SK-N-SH (cell line): ENCODE data around the gene SNX32. TPM values are rescaled to one million over a fixed set of nuclear protein-coding genes. Genes with fewer than 3 reads are reported as not detected.
A peak's percentile ranks its signal among the peaks of the same experiment; 100 is the strongest.

Source experiments
- CTCF ChIA-PET: fragments of 300-600, 350-600 bp; formaldehyde crosslinking; extraction: SDS; loops from one replicate; lab custom pipeline; 2021; lab: Yijun Ruan, JAX
- POLR2A ChIA-PET: fragments of 350-600 bp; sonication (Branson Sonifier 250); formaldehyde crosslinking; extraction: SDS; loops from one replicate; lab custom pipeline; 2020; ENCODE audit warnings: antibody characterized with exemption, inconsistent platforms; lab: Yijun Ruan, JAX
- DNase-seq: peaks from one replicate; pipeline ENCODE4 v3.0.0; 2012
- H2AFZ ChIP-seq: fragments of 200-600 bp; sonication (generic); 2 replicates; pipeline ENCODE4 v1.8.1; 2016; ENCODE audit warnings: antibody characterized with exemption, mild to moderate bottlenecking, low read depth
- H3F3A ChIP-seq: fragments of 200-600 bp; sonication (generic); replicated peaks from 2 replicates; pipeline ENCODE3; 2016; ENCODE audit warnings: antibody characterized with exemption, mild to moderate bottlenecking; ENCODE audit not compliant: insufficient read depth
- H3K27ac ChIP-seq, 2 experiments: fragments of 200-500 bp in 1 of 2; fragments of 200-600 bp in 1 of 2; sonication (Bioruptor generic) in 1 of 2; sonication (generic), shearing (Covaris generic) in 1 of 2; 2 replicates each; pipeline versions ENCODE4 v1.5.1 to v1.6.1; 2014 to 2016; ENCODE audit warnings: low read depth in 2 of 2, inconsistent platforms in 1 of 2, low read length in 1 of 2, mild to moderate bottlenecking in 1 of 2, mixed read lengths in 1 of 2
- H3K27me3 ChIP-seq: fragments of 200-600 bp; sonication (generic), shearing (Covaris generic); 2 replicates; pipeline ENCODE4 v1.6.1; 2016; ENCODE audit warnings: mixed run types; ENCODE audit not compliant: insufficient read depth
- H3K36me3 ChIP-seq, 2 experiments: fragments of 200-500 bp in 1 of 2; fragments of 200-600 bp in 1 of 2; sonication (Bioruptor generic) in 1 of 2; sonication (generic) in 1 of 2; replicated peaks in 1 of 2; 2 replicates each; pipeline versions ENCODE3 to v1.5.1; 2014 to 2016; ENCODE audit warnings: low read length in 1 of 2, mild to moderate bottlenecking in 1 of 2; ENCODE audit not compliant: insufficient read depth in 2 of 2, control insufficient read depth in 1 of 2
- H3K4me1 ChIP-seq, 2 experiments: fragments of 200-500 bp in 1 of 2; fragments of 200-600 bp in 1 of 2; sonication (Bioruptor generic) in 1 of 2; sonication (generic), shearing (Covaris generic) in 1 of 2; 2 replicates each; pipeline versions ENCODE4 v1.5.1 to v1.6.1; 2014 to 2016; ENCODE audit warnings: low read depth in 1 of 2, low read length in 1 of 2, mixed run types in 1 of 2; ENCODE audit not compliant: insufficient read depth in 2 of 2, control insufficient read depth in 1 of 2
- H3K4me2 ChIP-seq: fragments of 200-600 bp; sonication (generic), shearing (Covaris generic); 2 replicates; pipeline ENCODE4 v1.6.1; 2017; ENCODE audit warnings: mixed run types
- H3K4me3 ChIP-seq, 2 experiments: fragments of 200-500 bp in 1 of 2; fragments of 200-600 bp in 1 of 2; sonication (Bioruptor generic) in 1 of 2; sonication (generic), shearing (Covaris generic) in 1 of 2; 2 replicates each; pipeline versions ENCODE4 v1.5.1 to v1.8.1; 2014 to 2016; ENCODE audit warnings: low read depth in 2 of 2, inconsistent platforms in 1 of 2, low read length in 1 of 2, mild to moderate bottlenecking in 1 of 2, mixed read lengths in 1 of 2, moderate library complexity in 1 of 2
- H3K79me2 ChIP-seq: fragments of 200-600 bp; sonication (generic); 2 replicates; pipeline ENCODE4 v1.8.1; 2017; ENCODE audit warnings: mild to moderate bottlenecking; ENCODE audit not compliant: insufficient read depth
- H3K9ac ChIP-seq: fragments of 200-600 bp; sonication (generic); 2 replicates; pipeline ENCODE4 v1.6.1; 2017; ENCODE audit warnings: mixed run types
- H3K9me2 ChIP-seq: fragments of 200-600 bp; sonication (generic); 2 replicates; pipeline ENCODE4 v1.6.1; 2017; ENCODE audit warnings: mixed run types
- H3K9me3 ChIP-seq: fragments of 200-600 bp; sonication (generic); 2 replicates; pipeline ENCODE4 v1.6.1; 2017; ENCODE audit warnings: mixed run types, mild to moderate bottlenecking, moderate library complexity
- H4K20me1 ChIP-seq: fragments of 200-600 bp; sonication (generic); 2 replicates; pipeline ENCODE4 v1.6.1; 2017; ENCODE audit warnings: mild to moderate bottlenecking, mixed run types; ENCODE audit not compliant: insufficient read depth
- CHD2 ChIP-seq: fragments of 150-350 bp; IDR thresholded peaks from 2 replicates; pipeline ENCODE4 v1.6.1; 2018; ENCODE audit warnings: low read length; ENCODE audit not compliant: partially characterized antibody
- CTCF ChIP-seq: fragments of 200-600 bp; sonication (generic); IDR thresholded peaks from 2 replicates; pipeline ENCODE4 v1.6.1; 2017; ENCODE audit warnings: antibody characterized with exemption, mild to moderate bottlenecking, moderate library complexity
- ELF1 ChIP-seq: IDR thresholded peaks from 2 replicates; pipeline ENCODE4 v1.4.0; 2012
- FOXJ3 ChIP-seq: sonication (generic); formaldehyde crosslinking; IDR thresholded peaks from 2 replicates; pipeline ENCODE4 v1.5.1; 2020; ENCODE audit warnings: mild to moderate bottlenecking, missing genetic modification reagents
- GABPA ChIP-seq: IDR thresholded peaks from 2 replicates; pipeline ENCODE4 v1.4.0; 2012; ENCODE audit warnings: low read depth, mild to moderate bottlenecking
- GATA2 ChIP-seq: sonication (generic); formaldehyde crosslinking; IDR thresholded peaks from 2 replicates; pipeline ENCODE4 v1.5.0; 2020; ENCODE audit warnings: mild to moderate bottlenecking, missing genetic modification reagents
- NRF1 ChIP-seq: IDR thresholded peaks from 2 replicates; pipeline ENCODE4 v1.6.1; 2012; ENCODE audit warnings: low read depth, mild to moderate bottlenecking, low read length
- RAD21 ChIP-seq: IDR thresholded peaks from 2 replicates; pipeline ENCODE4 v1.6.1; 2012; ENCODE audit warnings: mild to moderate bottlenecking, low read length
- RCOR1 ChIP-seq: fragments of 150-350 bp; IDR thresholded peaks from 2 replicates; pipeline ENCODE4 v1.6.1; 2017; ENCODE audit warnings: antibody characterized with exemption, low read length
- REST ChIP-seq: IDR thresholded peaks from 2 replicates; pipeline ENCODE4 v1.6.1; 2012; ENCODE audit warnings: mild to moderate bottlenecking, low read depth, low read length, moderate library complexity
- RFX5 ChIP-seq: IDR thresholded peaks from 2 replicates; pipeline ENCODE4 v1.6.1; 2012; ENCODE audit warnings: mild to moderate bottlenecking, improper control_type of control experiment, low read length
- RXRA ChIP-seq: IDR thresholded peaks from 2 replicates; pipeline ENCODE4 v1.4.0; 2012; ENCODE audit warnings: low read depth, mild to moderate bottlenecking, borderline replicate concordance
- SIN3A ChIP-seq: IDR thresholded peaks from 2 replicates; pipeline ENCODE4 v1.6.1; 2012; ENCODE audit warnings: low read depth, mild to moderate bottlenecking, low read length, moderate library complexity, borderline replicate concordance
- SMC3 ChIP-seq: IDR thresholded peaks from 2 replicates; pipeline ENCODE4 v1.6.1; 2012; ENCODE audit warnings: low read depth, low read length, improper control_type of control experiment
- TAF1 ChIP-seq: IDR thresholded peaks from 2 replicates; pipeline ENCODE4 v1.6.1; 2012; ENCODE audit warnings: low read depth, mild to moderate bottlenecking, low read length, moderate library complexity, borderline replicate concordance
- TCF12 ChIP-seq: IDR thresholded peaks from 2 replicates; pipeline ENCODE4 v1.4.0; 2012
- TEAD4 ChIP-seq: IDR thresholded peaks from 2 replicates; pipeline ENCODE4 v1.4.0; 2012; ENCODE audit warnings: mild to moderate bottlenecking, borderline replicate concordance; ENCODE audit not compliant: insufficient read depth
- USF2 ChIP-seq: fragments of 150-350 bp; IDR thresholded peaks from 2 replicates; pipeline ENCODE4 v1.6.1; 2017; ENCODE audit warnings: antibody characterized with exemption, low read length, low read depth, borderline replicate concordance
- YY1 ChIP-seq: IDR thresholded peaks from 2 replicates; pipeline ENCODE4 v1.4.0; 2012; ENCODE audit warnings: low read depth, mild to moderate bottlenecking
- WGBS: methylation state at CpG from one replicate; pipeline ENCODE4 v1.1.6; 2017; ENCODE audit warnings: low lambda C conversion rate; 5-methylcytosine and 5-hydroxymethylcytosine counted together
- polyA plus RNA-seq, 3 experiments: library from polyadenylated mRNA; depleted of rRNA; stranded (reverse); fragments of >200 nt; gene quantifications; 2 replicates each; pipeline ENCODE4 v1.2.3, GENCODE V29; 2012

SNX32 gene
- polyA plus RNA-seq, 1 of the 3 experiments (the other 2 are of a cell fraction): 1.0 TPM

- ChIA-PET CTCF (interaction anchor here (0.7 to 19.1 kb wide), 4 partner anchors 13 to 195 kb away, joined by 3 to 152 read pairs (median 4); partner anchors contain the start of gene AP5B1), POLR2A (no interaction called here)
- no peaks in the 10 kb centered on the region; a peak in 1 of 4 replicates for H3K4me1 ChIP-seq
- DNase-seq: no peak
- no peaks in the 10 kb centered on the region for H3K9me2 ChIP-seq
- H3F3A ChIP-seq: no peaks in the 10 kb centered on the region
- H3K9ac ChIP-seq: no peak overlapping the region
- no peaks in the 10 kb centered on the region for H3K9me3 ChIP-seq
- WGBS: 75% methylated on average over 27 of the region's 42 CpGs
- no peak overlapping the region for H3K27ac ChIP-seq
- H3K27me3 ChIP-seq: peaks cover 4% of the 10 kb centered on the region
- H2AFZ ChIP-seq: no peak overlapping the region
- H3K4me2 ChIP-seq: no peak overlapping the region
- TF ChIP-seq REST: no peak
- no peak for TF ChIP-seq TCF12
- TF ChIP-seq GABPA: no peak
- TF ChIP-seq USF2: no peak
- TF ChIP-seq SIN3A: no peak
- no peaks in the 10 kb centered on the region for H3K79me2 ChIP-seq
- no peak overlapping the region for H3K4me3 ChIP-seq
- no peaks in the 10 kb centered on the region for H4K20me1 ChIP-seq
- no peaks in the 10 kb centered on the region for H3K36me3 ChIP-seq
Observed at GRCh38 chr11:65794570-65795510, 38.9 kb upstream of the SNX32 start.

- no peak overlapping the region for H3K27ac ChIP-seq
- DNase-seq: peak; percentile 30
- CTCF ChIA-PET: interaction anchor here (0.8 to 19.1 kb wide), 3 partner anchors 15 to 27 kb away, joined by 3 to 152 read pairs (median 4); partner anchors contain the start of gene AP5B1
- H3K4me3 ChIP-seq: no peak overlapping the region
- H3K9me3 ChIP-seq: no peaks in the 10 kb centered on the region
- H3K9me2 ChIP-seq: no peaks in the 10 kb centered on the region
- H3K36me3 ChIP-seq: no peaks in the 10 kb centered on the region
- POLR2A ChIA-PET: no interaction called here
- no peaks in the 10 kb centered on the region for H3K4me1 ChIP-seq
- no peaks in the 10 kb centered on the region for H3F3A ChIP-seq
- H3K27me3 ChIP-seq: peaks cover 4% of the 10 kb centered on the region
- H3K79me2 ChIP-seq: no peaks in the 10 kb centered on the region
- 71% methylated on average over 14 of the region's 15 CpGs for WGBS
- no peaks in the 10 kb centered on the region for H4K20me1 ChIP-seq
- H3K4me2 ChIP-seq: no peak overlapping the region
- no peak overlapping the region for H2AFZ ChIP-seq
- H3K9ac ChIP-seq: no peak overlapping the region
- TF ChIP-seq GABPA: no peak
- no peak for TF ChIP-seq TCF12
- TF ChIP-seq GATA2 (CRISPR knock-in tag): no peak
- no peak for TF ChIP-seq YY1
- TF ChIP-seq FOXJ3 (CRISPR knock-in tag): no peak
- TF ChIP-seq RAD21: no peak
- no peak for TF ChIP-seq RCOR1
- TF ChIP-seq SIN3A: no peak
- no peak for TF ChIP-seq ELF1
- TF ChIP-seq RXRA: no peak
- no peak for TF ChIP-seq TEAD4
- no peak for TF ChIP-seq NRF1
- no peak for TF ChIP-seq CHD2
- no peak for TF ChIP-seq CTCF
- no peak for TF ChIP-seq SMC3
- TF ChIP-seq TAF1: no peak
- TF ChIP-seq RFX5: no peak
Observed at GRCh38 chr11:65796726-65797601, 36.8 kb upstream of the SNX32 start.
